HEK293 (cell line): Measurements from ENCODE around the gene FIGNL2.

Experiments used
- BCL11B ChIP-seq: fragments of 450-650 bp; formaldehyde crosslinking; IDR thresholded peaks from 2 replicates; pipeline ENCODE4 v1.5.1; 2016; ENCODE audit warnings: low read depth, missing biosample characterization, missing genetic modification characterization
- IKZF3 ChIP-seq: fragments of 450-650 bp; IDR thresholded peaks from 2 replicates; pipeline ENCODE4 v1.5.0; 2018; ENCODE audit warnings: missing biosample characterization, mild to moderate bottlenecking, missing genetic modification characterization, moderate library complexity
- PRDM1 ChIP-seq: fragments of 450-650 bp; formaldehyde crosslinking; IDR thresholded peaks from 2 replicates; pipeline ENCODE4; 2016; ENCODE audit warnings: missing biosample characterization, missing genetic modification characterization
- REPIN1 ChIP-seq: fragments of 450-650 bp; formaldehyde crosslinking; IDR thresholded peaks from 2 replicates; pipeline ENCODE4 v1.5.1; 2017; ENCODE audit warnings: missing biosample characterization, missing genetic modification characterization, low read depth
- SP2 ChIP-seq: fragments of 450-650 bp; formaldehyde crosslinking; IDR thresholded peaks from 2 replicates; pipeline ENCODE4 v1.5.1; 2016; ENCODE audit warnings: missing biosample characterization, missing genetic modification characterization
- SP3 ChIP-seq: fragments of 450-650 bp; formaldehyde crosslinking; IDR thresholded peaks from 2 replicates; pipeline ENCODE4 v1.5.1; 2016; ENCODE audit warnings: missing biosample characterization, missing genetic modification characterization
- ZEB2 ChIP-seq: fragments of 450-650 bp; formaldehyde crosslinking; IDR thresholded peaks from 2 replicates; pipeline ENCODE4 v1.5.1; 2016; ENCODE audit warnings: missing biosample characterization, missing genetic modification characterization
- ZFHX2 ChIP-seq: fragments of 450-650 bp; formaldehyde crosslinking; conservative IDR thresholded peaks from 2 replicates; pipeline ENCODE4 v1.5.1; 2016; ENCODE audit warnings: missing biosample characterization, missing genetic modification characterization
- ZNF155 ChIP-seq: fragments of 450-650 bp; formaldehyde crosslinking; IDR thresholded peaks from 2 replicates; pipeline ENCODE4 v1.5.1; 2016; ENCODE audit warnings: missing biosample characterization, missing genetic modification characterization
- ZNF211 ChIP-seq: fragments of 450-650 bp; formaldehyde crosslinking; IDR thresholded peaks from 2 replicates; pipeline ENCODE4 v1.5.1; 2016; ENCODE audit warnings: low read depth, missing biosample characterization, missing genetic modification characterization
- ZNF214 ChIP-seq: fragments of 450-650 bp; formaldehyde crosslinking; IDR thresholded peaks from 2 replicates; pipeline ENCODE4 v1.5.1; 2017; ENCODE audit warnings: missing biosample characterization, mild to moderate bottlenecking, missing genetic modification characterization, borderline replicate concordance
- ZNF221 ChIP-seq: fragments of 450-650 bp; formaldehyde crosslinking; IDR thresholded peaks from 2 replicates; pipeline ENCODE4 v1.5.1; 2017; ENCODE audit warnings: missing biosample characterization, missing genetic modification characterization, borderline replicate concordance
- ZNF341 ChIP-seq: fragments of 450-650 bp; formaldehyde crosslinking; IDR thresholded peaks from 2 replicates; pipeline ENCODE4; 2016; ENCODE audit warnings: low read depth, missing biosample characterization, missing genetic modification characterization
- ZNF391 ChIP-seq: fragments of 450-650 bp; formaldehyde crosslinking; IDR thresholded peaks from 2 replicates; pipeline ENCODE4 v1.5.1; 2016; ENCODE audit warnings: low read depth, missing biosample characterization, missing genetic modification characterization, borderline replicate concordance
- ZNF416 ChIP-seq: fragments of 450-650 bp; formaldehyde crosslinking; IDR thresholded peaks from 2 replicates; pipeline ENCODE4 v1.5.1; 2016; ENCODE audit warnings: missing biosample characterization, missing genetic modification characterization
- ZNF423 ChIP-seq: fragments of 450-650 bp; formaldehyde crosslinking; IDR thresholded peaks from 2 replicates; pipeline ENCODE4 v1.5.1; 2016; ENCODE audit warnings: missing biosample characterization, missing genetic modification characterization
- ZNF544 ChIP-seq: fragments of 450-650 bp; formaldehyde crosslinking; IDR thresholded peaks from 2 replicates; pipeline ENCODE4 v1.5.0; 2017; ENCODE audit warnings: missing biosample characterization, missing genetic modification characterization
- ZNF596 ChIP-seq: fragments of 450-650 bp; IDR thresholded peaks from 2 replicates; pipeline ENCODE4 v1.5.0; 2018; ENCODE audit warnings: missing biosample characterization, mild to moderate bottlenecking, missing genetic modification characterization, moderate library complexity
- ZNF660 ChIP-seq: fragments of 450-650 bp; IDR thresholded peaks from 2 replicates; pipeline ENCODE4 v1.5.1; 2018; ENCODE audit warnings: missing biosample characterization, mild to moderate bottlenecking, missing genetic modification characterization
- TF ChIP-seq, protein P1 (sequence below): fragments of 450-650 bp; formaldehyde crosslinking; IDR thresholded peaks from 2 replicates; pipeline ENCODE4 v1.5.1; 2016; ENCODE audit warnings: missing biosample characterization, missing genetic modification characterization
- TF ChIP-seq, protein P2 (sequence below): fragments of 450-650 bp; formaldehyde crosslinking; IDR thresholded peaks from 2 replicates; pipeline ENCODE4; 2016; ENCODE audit warnings: missing biosample characterization, missing genetic modification characterization
- TF ChIP-seq, protein P3 (sequence below): fragments of 450-650 bp; formaldehyde crosslinking; IDR thresholded peaks from 2 replicates; pipeline ENCODE4 v1.5.1; 2016; ENCODE audit warnings: missing biosample characterization, missing genetic modification characterization
- TF ChIP-seq, protein P4 (sequence below): fragments of 450-650 bp; formaldehyde crosslinking; conservative IDR thresholded peaks from 2 replicates; pipeline ENCODE4 v1.5.1; 2016; ENCODE audit warnings: low read depth, missing biosample characterization, missing genetic modification characterization
- TF ChIP-seq, protein P5 (sequence below): fragments of 450-650 bp; formaldehyde crosslinking; IDR thresholded peaks from 2 replicates; pipeline ENCODE4 v1.5.1; 2016; ENCODE audit warnings: missing biosample characterization, missing genetic modification characterization
- TF ChIP-seq, protein P6 (sequence below): fragments of 450-650 bp; formaldehyde crosslinking; IDR thresholded peaks from 2 replicates; pipeline ENCODE4 v1.5.1; 2017; ENCODE audit warnings: missing biosample characterization, mild to moderate bottlenecking, missing genetic modification characterization, moderate library complexity

FIGNL2 gene

DNA sequence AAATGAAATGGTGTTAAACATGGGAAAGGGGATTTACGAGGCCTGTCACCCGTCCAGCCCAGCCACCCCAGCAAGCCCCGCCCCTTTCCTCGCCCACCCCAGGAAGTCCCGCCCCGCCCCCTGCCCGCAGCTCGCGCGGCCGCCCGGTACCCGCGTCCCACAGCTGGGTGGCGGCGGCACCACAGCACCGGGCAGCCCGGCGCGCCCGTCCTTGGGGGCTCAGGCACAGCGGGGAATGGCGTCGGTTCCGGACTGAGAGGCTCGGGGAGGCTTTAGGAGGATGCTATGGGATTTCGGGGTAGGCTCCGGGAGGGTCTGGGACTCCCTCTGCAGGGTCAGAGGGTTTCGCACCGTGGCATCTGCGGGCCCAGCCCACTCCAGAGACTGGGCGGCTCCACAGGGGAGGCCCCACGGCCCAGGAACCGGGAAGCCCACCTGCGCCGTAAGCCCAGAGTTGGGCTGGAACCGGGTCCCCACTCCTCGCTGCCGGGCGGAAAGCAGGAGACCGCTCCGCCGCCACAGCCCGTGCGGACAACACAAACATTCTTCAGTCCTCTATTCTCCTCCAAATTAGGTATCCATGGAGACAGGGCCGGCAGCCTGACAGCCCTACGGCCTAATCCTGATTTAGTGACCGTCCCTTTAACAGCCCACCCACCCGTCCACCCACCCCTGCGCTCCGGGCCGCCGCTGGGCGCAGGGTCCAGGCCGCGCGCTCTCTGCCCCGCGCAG lies 1.4 kb downstream of the FIGNL2 start (continued):
- TF ChIP-seq, protein P1, sequence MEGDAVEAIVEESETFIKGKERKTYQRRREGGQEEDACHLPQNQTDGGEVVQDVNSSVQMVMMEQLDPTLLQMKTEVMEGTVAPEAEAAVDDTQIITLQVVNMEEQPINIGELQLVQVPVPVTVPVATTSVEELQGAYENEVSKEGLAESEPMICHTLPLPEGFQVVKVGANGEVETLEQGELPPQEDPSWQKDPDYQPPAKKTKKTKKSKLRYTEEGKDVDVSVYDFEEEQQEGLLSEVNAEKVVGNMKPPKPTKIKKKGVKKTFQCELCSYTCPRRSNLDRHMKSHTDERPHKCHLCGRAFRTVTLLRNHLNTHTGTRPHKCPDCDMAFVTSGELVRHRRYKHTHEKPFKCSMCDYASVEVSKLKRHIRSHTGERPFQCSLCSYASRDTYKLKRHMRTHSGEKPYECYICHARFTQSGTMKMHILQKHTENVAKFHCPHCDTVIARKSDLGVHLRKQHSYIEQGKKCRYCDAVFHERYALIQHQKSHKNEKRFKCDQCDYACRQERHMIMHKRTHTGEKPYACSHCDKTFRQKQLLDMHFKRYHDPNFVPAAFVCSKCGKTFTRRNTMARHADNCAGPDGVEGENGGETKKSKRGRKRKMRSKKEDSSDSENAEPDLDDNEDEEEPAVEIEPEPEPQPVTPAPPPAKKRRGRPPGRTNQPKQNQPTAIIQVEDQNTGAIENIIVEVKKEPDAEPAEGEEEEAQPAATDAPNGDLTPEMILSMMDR (tag by site-specific recombination), result 0 out of 2 replicates have a peak, but pooled peaks have one; percentile 30
- TF ChIP-seq ZNF391 (tag by site-specific recombination), result no peak
- TF ChIP-seq SP3 (tag by site-specific recombination), result peak; percentile 75
- TF ChIP-seq, protein P2, sequence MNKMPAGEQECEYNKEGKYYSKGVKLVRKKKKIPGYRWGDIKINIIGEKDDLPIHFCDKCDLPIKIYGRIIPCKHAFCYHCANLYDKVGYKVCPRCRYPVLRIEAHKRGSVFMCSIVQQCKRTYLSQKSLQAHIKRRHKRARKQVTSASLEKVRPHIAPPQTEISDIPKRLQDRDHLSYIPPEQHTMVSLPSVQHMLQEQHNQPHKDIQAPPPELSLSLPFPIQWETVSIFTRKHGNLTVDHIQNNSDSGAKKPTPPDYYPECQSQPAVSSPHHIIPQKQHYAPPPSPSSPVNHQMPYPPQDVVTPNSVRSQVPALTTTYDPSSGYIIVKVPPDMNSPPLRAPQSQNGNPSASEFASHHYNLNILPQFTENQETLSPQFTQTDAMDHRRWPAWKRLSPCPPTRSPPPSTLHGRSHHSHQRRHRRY (tag by site-specific recombination), result no peak
- peak; percentile 70 for TF ChIP-seq SP2 (tag by site-specific recombination)
- TF ChIP-seq ZFHX2 (tag by site-specific recombination), result peak; percentile 60
- TF ChIP-seq ZNF214 (tag by site-specific recombination), result no peak
- TF ChIP-seq ZNF423 (tag by site-specific recombination), result peak; percentile 63
- peak; percentile 67; the same call in 1 of the 2 replicates for TF ChIP-seq BCL11B (tag by site-specific recombination)
- TF ChIP-seq PRDM1 (tag by site-specific recombination), result no peak
- no peak for TF ChIP-seq ZNF211
- 0 out of 2 replicates have a peak, but pooled peaks have one; percentile 8 for TF ChIP-seq ZNF596 (tag by site-specific recombination)
- no peak for TF ChIP-seq ZNF155 (tag by site-specific recombination)
- TF ChIP-seq, protein P3, sequence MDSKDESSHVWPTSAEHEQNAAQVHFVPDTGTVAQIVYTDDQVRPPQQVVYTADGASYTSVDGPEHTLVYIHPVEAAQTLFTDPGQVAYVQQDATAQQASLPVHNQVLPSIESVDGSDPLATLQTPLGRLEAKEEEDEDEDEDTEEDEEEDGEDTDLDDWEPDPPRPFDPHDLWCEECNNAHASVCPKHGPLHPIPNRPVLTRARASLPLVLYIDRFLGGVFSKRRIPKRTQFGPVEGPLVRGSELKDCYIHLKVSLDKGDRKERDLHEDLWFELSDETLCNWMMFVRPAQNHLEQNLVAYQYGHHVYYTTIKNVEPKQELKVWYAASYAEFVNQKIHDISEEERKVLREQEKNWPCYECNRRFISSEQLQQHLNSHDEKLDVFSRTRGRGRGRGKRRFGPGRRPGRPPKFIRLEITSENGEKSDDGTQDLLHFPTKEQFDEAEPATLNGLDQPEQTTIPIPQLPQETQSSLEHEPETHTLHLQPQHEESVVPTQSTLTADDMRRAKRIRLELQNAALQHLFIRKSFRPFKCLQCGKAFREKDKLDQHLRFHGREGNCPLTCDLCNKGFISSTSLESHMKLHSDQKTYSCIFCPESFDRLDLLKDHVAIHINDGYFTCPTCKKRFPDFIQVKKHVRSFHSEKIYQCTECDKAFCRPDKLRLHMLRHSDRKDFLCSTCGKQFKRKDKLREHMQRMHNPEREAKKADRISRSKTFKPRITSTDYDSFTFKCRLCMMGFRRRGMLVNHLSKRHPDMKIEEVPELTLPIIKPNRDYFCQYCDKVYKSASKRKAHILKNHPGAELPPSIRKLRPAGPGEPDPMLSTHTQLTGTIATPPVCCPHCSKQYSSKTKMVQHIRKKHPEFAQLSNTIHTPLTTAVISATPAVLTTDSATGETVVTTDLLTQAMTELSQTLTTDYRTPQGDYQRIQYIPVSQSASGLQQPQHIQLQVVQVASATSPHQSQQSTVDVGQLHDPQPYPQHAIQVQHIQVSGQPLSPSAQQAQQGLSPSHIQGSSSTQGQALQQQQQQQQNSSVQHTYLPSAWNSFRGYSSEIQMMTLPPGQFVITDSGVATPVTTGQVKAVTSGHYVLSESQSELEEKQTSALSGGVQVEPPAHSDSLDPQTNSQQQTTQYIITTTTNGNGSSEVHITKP (tag by site-specific recombination), result 0 out of 2 replicates have a peak, but pooled peaks have one; percentile 22
- TF ChIP-seq, protein P4, sequence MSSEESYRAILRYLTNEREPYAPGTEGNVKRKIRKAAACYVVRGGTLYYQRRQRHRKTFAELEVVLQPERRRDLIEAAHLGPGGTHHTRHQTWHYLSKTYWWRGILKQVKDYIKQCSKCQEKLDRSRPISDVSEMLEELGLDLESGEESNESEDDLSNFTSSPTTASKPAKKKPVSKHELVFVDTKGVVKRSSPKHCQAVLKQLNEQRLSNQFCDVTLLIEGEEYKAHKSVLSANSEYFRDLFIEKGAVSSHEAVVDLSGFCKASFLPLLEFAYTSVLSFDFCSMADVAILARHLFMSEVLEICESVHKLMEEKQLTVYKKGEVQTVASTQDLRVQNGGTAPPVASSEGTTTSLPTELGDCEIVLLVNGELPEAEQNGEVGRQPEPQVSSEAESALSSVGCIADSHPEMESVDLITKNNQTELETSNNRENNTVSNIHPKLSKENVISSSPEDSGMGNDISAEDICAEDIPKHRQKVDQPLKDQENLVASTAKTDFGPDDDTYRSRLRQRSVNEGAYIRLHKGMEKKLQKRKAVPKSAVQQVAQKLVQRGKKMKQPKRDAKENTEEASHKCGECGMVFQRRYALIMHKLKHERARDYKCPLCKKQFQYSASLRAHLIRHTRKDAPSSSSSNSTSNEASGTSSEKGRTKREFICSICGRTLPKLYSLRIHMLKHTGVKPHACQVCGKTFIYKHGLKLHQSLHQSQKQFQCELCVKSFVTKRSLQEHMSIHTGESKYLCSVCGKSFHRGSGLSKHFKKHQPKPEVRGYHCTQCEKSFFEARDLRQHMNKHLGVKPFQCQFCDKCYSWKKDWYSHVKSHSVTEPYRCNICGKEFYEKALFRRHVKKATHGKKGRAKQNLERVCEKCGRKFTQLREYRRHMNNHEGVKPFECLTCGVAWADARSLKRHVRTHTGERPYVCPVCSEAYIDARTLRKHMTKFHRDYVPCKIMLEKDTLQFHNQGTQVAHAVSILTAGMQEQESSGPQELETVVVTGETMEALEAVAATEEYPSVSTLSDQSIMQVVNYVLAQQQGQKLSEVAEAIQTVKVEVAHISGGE (tag by site-specific recombination), result peak; percentile 38; the same call in 1 of the 2 replicates
- TF ChIP-seq ZNF341 (tag by site-specific recombination), result no peak
- TF ChIP-seq, protein P5, sequence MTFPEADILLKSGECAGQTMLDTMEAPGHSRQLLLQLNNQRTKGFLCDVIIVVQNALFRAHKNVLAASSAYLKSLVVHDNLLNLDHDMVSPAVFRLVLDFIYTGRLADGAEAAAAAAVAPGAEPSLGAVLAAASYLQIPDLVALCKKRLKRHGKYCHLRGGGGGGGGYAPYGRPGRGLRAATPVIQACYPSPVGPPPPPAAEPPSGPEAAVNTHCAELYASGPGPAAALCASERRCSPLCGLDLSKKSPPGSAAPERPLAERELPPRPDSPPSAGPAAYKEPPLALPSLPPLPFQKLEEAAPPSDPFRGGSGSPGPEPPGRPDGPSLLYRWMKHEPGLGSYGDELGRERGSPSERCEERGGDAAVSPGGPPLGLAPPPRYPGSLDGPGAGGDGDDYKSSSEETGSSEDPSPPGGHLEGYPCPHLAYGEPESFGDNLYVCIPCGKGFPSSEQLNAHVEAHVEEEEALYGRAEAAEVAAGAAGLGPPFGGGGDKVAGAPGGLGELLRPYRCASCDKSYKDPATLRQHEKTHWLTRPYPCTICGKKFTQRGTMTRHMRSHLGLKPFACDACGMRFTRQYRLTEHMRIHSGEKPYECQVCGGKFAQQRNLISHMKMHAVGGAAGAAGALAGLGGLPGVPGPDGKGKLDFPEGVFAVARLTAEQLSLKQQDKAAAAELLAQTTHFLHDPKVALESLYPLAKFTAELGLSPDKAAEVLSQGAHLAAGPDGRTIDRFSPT (tag by site-specific recombination), result peak; percentile 73; the same call in 1 of the 2 replicates
- TF ChIP-seq ZNF221 (tag by site-specific recombination), result no peak
- TF ChIP-seq REPIN1, result no peak
- TF ChIP-seq, protein P6, sequence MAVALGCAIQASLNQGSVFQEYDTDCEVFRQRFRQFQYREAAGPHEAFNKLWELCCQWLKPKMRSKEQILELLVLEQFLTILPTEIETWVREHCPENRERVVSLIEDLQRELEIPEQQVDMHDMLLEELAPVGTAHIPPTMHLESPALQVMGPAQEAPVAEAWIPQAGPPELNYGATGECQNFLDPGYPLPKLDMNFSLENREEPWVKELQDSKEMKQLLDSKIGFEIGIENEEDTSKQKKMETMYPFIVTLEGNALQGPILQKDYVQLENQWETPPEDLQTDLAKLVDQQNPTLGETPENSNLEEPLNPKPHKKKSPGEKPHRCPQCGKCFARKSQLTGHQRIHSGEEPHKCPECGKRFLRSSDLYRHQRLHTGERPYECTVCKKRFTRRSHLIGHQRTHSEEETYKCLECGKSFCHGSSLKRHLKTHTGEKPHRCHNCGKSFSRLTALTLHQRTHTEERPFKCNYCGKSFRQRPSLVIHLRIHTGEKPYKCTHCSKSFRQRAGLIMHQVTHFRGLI (tag by site-specific recombination), result peak; percentile 54; the same call in 1 of the 2 replicates
- TF ChIP-seq ZEB2 (tag by site-specific recombination), result peak; percentile 43
- TF ChIP-seq IKZF3, result 0 out of 2 replicates have a peak, but pooled peaks have one; percentile 12
- TF ChIP-seq ZNF544 (tag by site-specific recombination), result no peak
- no peak for TF ChIP-seq ZNF660 (tag by site-specific recombination)
- TF ChIP-seq ZNF416 (tag by site-specific recombination), result no peak
